Fibroblast of the aortic adventitia (primary cell): Measurements from ENCODE around the gene LOX. TPM values are rescaled to one million over a fixed set of nuclear protein-coding genes. Genes with fewer than 3 reads are reported as not detected.

Source experiments
- DNase-seq: peaks from one replicate; pipeline ENCODE4 v3.0.0-alpha.2; 2010; ENCODE audit warnings: low read depth
- H3K4me3 ChIP-seq: 2 replicates; pipeline ENCODE4 v1.5.1; 2011; ENCODE audit warnings: low read depth, mild to moderate bottlenecking, control low read depth, low read length, moderate library complexity
- total RNA-seq: library from RNA; depleted of rRNA; stranded (reverse); fragments of >200 nt; gene quantifications from 2 replicates; pipeline ENCODE4 v1.2.3, GENCODE V29; 2012; ENCODE audit warnings: low replicate concordance
- TF ChIP-seq, protein P1 (sequence below): IDR thresholded peaks from 2 replicates; pipeline ENCODE4 v1.5.1; 2011; ENCODE audit warnings: mild to moderate bottlenecking, low read length, control low read depth, inconsistent platforms; ENCODE audit not compliant: insufficient read depth

The LOX gene, protein sequence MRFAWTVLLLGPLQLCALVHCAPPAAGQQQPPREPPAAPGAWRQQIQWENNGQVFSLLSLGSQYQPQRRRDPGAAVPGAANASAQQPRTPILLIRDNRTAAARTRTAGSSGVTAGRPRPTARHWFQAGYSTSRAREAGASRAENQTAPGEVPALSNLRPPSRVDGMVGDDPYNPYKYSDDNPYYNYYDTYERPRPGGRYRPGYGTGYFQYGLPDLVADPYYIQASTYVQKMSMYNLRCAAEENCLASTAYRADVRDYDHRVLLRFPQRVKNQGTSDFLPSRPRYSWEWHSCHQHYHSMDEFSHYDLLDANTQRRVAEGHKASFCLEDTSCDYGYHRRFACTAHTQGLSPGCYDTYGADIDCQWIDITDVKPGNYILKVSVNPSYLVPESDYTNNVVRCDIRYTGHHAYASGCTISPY
- total RNA-seq: 65.0 and 193 TPM in 2 replicates

DNA sequence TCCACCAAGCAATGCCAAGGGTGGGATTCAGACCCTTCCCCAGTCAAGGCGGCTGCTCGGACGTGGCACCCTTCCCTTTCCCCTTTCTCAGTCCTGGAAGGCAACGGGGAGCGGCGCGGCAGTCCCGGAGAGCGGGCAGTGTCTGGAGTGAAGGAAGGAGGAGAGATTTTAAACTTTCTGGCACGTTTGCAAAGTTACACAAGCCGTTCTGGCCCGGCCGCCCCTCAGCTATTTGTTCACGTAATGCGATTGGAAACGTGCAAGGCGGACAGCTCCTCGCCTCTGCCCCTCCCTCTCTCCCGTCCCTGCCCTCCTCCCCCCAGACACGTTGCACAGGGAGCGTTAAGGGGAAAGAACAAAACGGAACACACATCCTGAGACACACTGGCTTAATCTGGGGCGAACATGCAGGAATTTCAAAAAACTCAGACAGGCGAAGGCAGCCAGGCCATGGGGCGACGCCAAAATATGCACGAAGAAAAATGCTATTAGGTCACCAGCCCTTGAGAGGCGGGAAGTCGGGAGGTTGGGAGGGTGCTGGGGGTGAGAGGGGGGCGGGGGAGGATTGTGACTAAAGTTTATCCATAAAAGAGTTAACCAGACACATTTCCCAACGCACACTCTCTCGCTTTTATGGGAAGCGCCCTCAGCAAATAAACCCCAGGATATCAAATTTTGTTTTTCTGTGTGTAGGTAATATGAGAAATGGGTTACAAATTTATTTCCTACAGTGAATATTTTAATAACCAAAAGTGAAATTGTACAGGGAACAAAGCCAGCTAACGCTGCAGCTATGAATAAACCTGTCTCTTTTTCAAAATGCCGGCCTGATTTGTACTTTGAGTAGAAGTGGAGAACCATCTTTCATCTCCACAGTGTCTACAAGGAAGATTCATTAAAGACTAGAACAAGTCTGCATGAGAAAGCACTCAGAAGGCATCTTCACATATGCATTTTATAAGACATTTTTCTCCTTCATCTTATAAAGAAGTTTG, at the start of gene LOX:
Gene LOX, minus strand, starts transcription at position 144 of the 995 bp plus-strand sequence. CDS start 274 bp downstream, outside the sequence.
- peak within 1 kb of the TSS; percentile 97 for H3K4me3 ChIP-seq
- DNase-seq: peak; percentile 98
- TF ChIP-seq, protein P1, sequence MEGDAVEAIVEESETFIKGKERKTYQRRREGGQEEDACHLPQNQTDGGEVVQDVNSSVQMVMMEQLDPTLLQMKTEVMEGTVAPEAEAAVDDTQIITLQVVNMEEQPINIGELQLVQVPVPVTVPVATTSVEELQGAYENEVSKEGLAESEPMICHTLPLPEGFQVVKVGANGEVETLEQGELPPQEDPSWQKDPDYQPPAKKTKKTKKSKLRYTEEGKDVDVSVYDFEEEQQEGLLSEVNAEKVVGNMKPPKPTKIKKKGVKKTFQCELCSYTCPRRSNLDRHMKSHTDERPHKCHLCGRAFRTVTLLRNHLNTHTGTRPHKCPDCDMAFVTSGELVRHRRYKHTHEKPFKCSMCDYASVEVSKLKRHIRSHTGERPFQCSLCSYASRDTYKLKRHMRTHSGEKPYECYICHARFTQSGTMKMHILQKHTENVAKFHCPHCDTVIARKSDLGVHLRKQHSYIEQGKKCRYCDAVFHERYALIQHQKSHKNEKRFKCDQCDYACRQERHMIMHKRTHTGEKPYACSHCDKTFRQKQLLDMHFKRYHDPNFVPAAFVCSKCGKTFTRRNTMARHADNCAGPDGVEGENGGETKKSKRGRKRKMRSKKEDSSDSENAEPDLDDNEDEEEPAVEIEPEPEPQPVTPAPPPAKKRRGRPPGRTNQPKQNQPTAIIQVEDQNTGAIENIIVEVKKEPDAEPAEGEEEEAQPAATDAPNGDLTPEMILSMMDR: no peak

DNA sequence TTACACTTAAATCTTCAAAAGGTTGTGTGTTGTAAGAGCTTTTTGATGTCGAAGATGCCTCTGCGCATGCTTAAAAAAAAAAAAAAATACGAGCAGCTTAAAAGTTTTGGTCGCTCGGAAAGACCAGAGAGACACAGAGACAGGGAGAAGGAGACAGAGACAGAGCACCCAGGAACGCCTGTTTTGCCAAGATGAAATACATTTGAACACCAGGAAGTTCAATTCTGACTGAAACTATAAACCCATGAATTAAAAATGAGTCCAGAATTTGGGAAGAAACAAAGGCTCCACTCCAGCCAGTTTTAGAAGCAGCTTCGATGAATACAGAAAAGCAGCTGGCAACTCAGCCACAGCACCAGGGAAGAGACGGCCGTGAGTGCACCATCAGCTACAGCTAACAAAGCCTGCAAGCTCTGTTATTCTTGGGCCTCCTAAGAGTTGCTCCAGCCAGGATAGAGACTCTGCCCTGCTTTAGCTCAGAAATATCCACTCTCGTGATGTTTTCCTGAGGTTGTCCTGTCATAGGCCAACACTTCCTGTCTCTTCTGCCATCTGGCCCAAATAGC, 48.8 kb upstream of the LOX start:
- H3K4me3 ChIP-seq: peak overlapping the region; percentile 13
- TF ChIP-seq, protein P1: no peak
- peak; percentile 73 for DNase-seq

DNA sequence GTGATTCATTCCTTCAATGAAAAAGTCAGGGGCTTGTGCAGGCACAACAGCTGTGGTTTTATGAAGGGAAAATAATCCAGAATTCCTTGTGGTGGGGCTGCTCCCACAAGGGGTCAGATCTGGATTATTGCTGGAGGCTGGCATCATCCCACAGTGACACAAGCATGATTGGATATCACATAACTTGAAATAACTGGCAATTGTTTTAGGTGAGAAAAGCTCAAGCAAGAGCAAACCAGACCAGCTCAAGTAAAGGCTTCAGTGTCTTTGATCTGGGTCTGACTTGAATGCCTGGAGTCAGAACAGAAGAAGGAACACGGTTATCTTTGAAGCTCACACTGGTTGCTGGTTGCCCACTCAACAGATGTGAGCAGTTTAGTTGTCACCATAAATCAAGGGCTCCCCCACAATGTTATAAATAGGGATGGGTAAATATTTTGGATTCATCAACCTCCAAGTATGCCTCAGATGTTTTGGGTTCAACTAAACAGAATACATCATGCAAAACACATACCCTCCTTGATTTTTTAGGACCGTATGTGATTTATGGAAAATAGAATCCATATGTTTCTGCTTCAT, 48.2 kb upstream of the LOX start:
- TF ChIP-seq, protein P1: no peak
- peak; percentile 75 for DNase-seq
- H3K4me3 ChIP-seq: no peak overlapping the region

DNA sequence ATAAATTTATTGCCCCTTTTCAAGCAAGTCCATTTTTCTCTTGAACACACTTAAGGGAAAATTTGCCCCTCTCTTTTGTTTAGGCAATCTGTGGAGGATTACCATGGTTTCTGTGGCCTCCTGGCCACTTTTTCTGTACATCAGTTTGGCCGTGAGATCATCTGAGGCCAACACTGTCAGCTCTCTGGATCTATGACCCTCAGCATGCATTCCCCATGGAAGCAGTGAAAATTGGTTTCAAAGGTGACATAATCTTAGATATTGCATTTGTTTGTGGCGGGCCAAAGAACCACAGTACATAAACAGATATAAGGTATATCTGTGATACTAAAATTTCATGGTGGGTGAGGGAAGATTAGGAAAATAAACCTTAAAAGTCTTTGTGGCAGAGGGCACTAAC, 46.7 kb upstream of the LOX start:
- TF ChIP-seq, protein P1: no peak
- H3K4me3 ChIP-seq: no peak overlapping the region
- no peak for DNase-seq

DNA sequence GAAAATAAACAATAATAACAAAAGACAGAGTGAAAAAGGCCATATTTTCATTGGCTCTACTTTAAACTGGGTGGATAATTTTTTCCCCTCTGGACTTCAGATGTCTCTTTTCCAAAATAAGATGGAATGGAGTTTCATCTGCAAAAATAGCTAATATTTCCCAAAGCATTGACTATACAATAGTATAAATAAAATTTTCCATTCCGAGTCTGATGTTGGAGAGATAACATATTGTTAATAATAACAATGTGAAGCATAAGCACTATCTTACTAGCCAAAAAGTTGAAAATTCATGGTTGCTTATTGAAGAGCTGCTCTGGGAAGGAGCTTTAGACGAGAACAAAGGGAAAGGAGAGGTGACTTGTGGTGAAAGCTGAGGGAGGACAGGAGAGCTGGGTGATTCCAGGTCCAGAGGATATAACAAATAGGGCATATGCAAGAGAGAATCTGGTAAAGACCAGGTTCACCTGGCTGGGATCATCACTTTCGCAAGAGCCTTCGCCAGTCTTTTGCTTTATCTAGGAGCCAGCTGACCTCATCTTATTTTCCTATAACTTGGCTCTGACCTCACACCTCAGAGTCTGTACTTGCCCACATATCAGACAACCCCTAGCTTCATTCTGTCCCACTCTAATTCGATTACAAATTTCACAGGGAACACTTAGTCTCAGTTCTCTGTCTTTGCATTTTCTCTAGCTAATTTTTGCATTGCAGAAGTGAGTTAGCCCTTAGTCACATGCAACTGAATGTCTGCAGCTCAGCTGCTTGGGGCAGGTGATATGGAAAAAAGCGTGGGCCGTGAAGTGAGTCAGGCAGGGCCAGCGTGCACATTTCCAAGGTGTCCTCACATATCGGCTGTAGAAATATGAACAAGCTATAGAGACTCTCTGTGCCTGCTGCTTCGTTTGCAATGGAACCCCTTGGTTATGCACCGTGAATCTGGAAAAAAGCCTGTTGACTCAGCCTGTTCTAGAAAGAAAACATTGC, 43.7 kb upstream of the LOX start:
- no peak overlapping the region for H3K4me3 ChIP-seq
- TF ChIP-seq, protein P1: no peak
- DNase-seq: no peak
